Measurements from ENCODE around the gene ZNF800. TPM values are rescaled to one million over a fixed set of nuclear protein-coding genes. Genes with fewer than 3 reads are reported as not detected.

The ZNF800 gene
- total and polyA plus RNA-seq, 2 of the 8 experiments (the other 6 are each of a cell fraction or from before 2014, with no cell fraction given), result 1.0 to 6.5 TPM

DNA sequence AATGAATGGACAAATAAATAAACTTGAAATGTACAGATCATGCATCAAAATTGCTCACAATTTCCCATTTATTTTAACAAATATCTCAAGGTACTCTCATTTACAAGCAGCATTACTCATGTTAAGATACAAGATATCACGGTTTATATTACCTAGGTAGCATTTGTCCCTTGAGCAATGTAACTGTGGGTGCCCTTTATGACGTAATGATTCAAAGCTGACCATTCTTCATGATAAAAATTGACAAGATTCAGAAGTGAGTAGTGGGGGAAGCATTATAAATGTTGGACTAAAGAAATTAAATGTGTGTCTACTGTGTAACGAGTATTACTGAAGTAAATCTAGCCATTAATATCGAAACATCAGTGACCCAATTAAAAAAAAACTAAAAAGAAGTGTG, 71.5 kb downstream of the ZNF800 start:
- Histone ChIP-seq H3K36me3 (ENCODE audit: control insufficient read depth in 2 of 4, insufficient read depth in 4 of 4, low read length in 3 of 4) (no peaks in the 10 kb centered on the region), H3K23ac (ENCODE audit: insufficient read length) (no peak overlapping the region), H3K27me3 (replicated peaks in 1 of 4; ENCODE audit: control insufficient read depth in 3 of 4, extremely low read depth in 1 of 4, insufficient read depth in 3 of 4, low read length in 3 of 4) (no peaks in the 10 kb centered on the region), H4K5ac (ENCODE audit: insufficient read length, low read depth, low read length) (no peak overlapping the region), H3K56ac (replicated peaks; ENCODE audit: insufficient read length, low read depth, low read length) (no peak overlapping the region), H2AFZ (ENCODE audit: low read length) (no peak overlapping the region), H4K20me1 (replicated peaks in 1 of 2; ENCODE audit: control insufficient read depth in 1 of 2, insufficient read depth in 2 of 2, low read length in 2 of 2) (no peaks in the 10 kb centered on the region), H2BK20ac (ENCODE audit: low read length) (no peak overlapping the region), H2BK15ac (ENCODE audit: low read length) (no peak overlapping the region), H3K4me1 (replicated peaks in 1 of 4; ENCODE audit: control insufficient read depth in 3 of 4, insufficient read depth in 4 of 4, low read length in 3 of 4) (peaks cover 0 to 3% (median 0%) of the 10 kb centered on the region in 4 experiments; a peak in 1 of 7 replicates), H3K9ac (replicated peaks in 1 of 4; ENCODE audit: extremely low read depth in 1 of 4, low read depth in 3 of 4, low read length in 3 of 4) (no peak overlapping the region), H3K27ac (ENCODE audit: low read depth, low read length) (no peak overlapping the region), H4K91ac (replicated peaks; ENCODE audit: insufficient read length, low read length) (no peak overlapping the region), H3K18ac (ENCODE audit: extremely low read depth, low read length) (no peak overlapping the region), H3K14ac (ENCODE audit: insufficient read length) (no peak overlapping the region), H2BK5ac (ENCODE audit: low read depth, low read length) (no peak overlapping the region), H3K79me2 (ENCODE audit: control insufficient read depth in 1 of 2, insufficient read depth in 2 of 2, low read length in 2 of 2) (no peaks in the 10 kb centered on the region), H3K4me3 (ENCODE audit: extremely low read depth in 1 of 4, insufficient read depth in 2 of 4, low read depth in 3 of 4, low read length in 4 of 4) (no peak overlapping the region), H3K9me3 (ENCODE audit: insufficient read depth in 2 of 2, low read depth in 1 of 2, low read length in 1 of 2) (no peaks in the 10 kb centered on the region), H3K4me2 (ENCODE audit: insufficient read depth in 1 of 2, low read depth in 2 of 2, low read length in 2 of 2) (no peak overlapping the region), H3K23me2 (ENCODE audit: low read depth, low read length) (no peaks in the 10 kb centered on the region), H2BK12ac (ENCODE audit: low read depth, low read length) (no peak overlapping the region), H2AK5ac (ENCODE audit: low read depth, low read length) (no peak overlapping the region), H4K8ac (ENCODE audit: extremely low read depth, insufficient read depth, low read length) (no peak overlapping the region), H3K4ac (replicated peaks; ENCODE audit: insufficient read length, low read depth, low read length) (no peak overlapping the region), H2BK120ac (replicated peaks; ENCODE audit: low read depth, low read length) (no peak overlapping the region), H3K79me1 (ENCODE audit: low read depth, low read length) (no peaks in the 10 kb centered on the region)
- FAIRE-seq (no peak), DNase-seq (ENCODE audit: low read depth in 1 of 2, low spot score in 2 of 2) (no peak)
- ChIA-PET CTCF (ENCODE audit: partially characterized antibody) (interaction anchor here (0.6 to 4.9 kb wide), 4 partner anchors 12 to 34 kb away, joined by 3 to 25 read pairs (median 10); no protein-coding TSS in a partner anchor), POLR2A (ENCODE audit: partially characterized antibody) (no interaction called here)
- WGBS, 2 experiments (ENCODE audit: extremely low coverage in 1 of 2, insufficient coverage in 1 of 2, insufficient read length in 1 of 2, insufficient replicate concordance in 2 of 2, low coverage in 1 of 2, low lambda C conversion rate in 2 of 2, missing lambda C conversion rate in 1 of 2), result 92% methylated on average over 4 of the region's 4 CpGs; no CpG with 5 or more reads in 1 of the 2 experiments
- no peak for TF ChIP-seq TAF7 (optimal IDR thresholded peaks at IDR 0.05; ENCODE audit: borderline replicate concordance, low read depth, low read length)
- TF ChIP-seq GTF2F1 (IDR thresholded peaks at IDR 0.05; ENCODE audit: borderline replicate concordance, low read depth, low read length), result no peak
- TF ChIP-seq HDAC2 (IDR thresholded peaks at IDR 0.05; ENCODE audit: borderline replicate concordance in 1 of 2, low read depth in 2 of 2, low read length in 2 of 2), result no peak

Other genes with a start within 250 kb of the ZNF800 start
- gene GRM8, start 139.8 kb downstream of the ZNF800 start, total RNA-seq (2021; fragmentation: NEBNext Ultra II Directional; extraction: Animal tissue kit (Norgen Biotek cat#: 25700)), result 2.8 and 3.7 TPM in 2 replicates
- gene GRM8, start 139.8 kb downstream of the ZNF800 start, polyA plus RNA-seq (2011; rRNA removed), result 1.8 and 2.6 TPM in 2 replicates
- gene GCC1, start 192.9 kb upstream of the ZNF800 start, total RNA-seq (2021; fragmentation: NEBNext Ultra II Directional; extraction: Animal tissue kit (Norgen Biotek cat#: 25700)), result 14.7 and 15.0 TPM in 2 replicates
- gene GCC1, start 192.9 kb upstream of the ZNF800 start, polyA plus RNA-seq (2011; rRNA removed), result 3.3 and 4.6 TPM in 2 replicates
- 154 and 159 TPM in 2 replicates for gene ARF5, start 195.7 kb upstream of the ZNF800 start, total RNA-seq (2021; fragmentation: NEBNext Ultra II Directional; extraction: Animal tissue kit (Norgen Biotek cat#: 25700))
- 579 and 614 TPM in 2 replicates for gene ARF5, start 195.7 kb upstream of the ZNF800 start, polyA plus RNA-seq (2011; rRNA removed)
- 0.95 and 1.6 TPM in 2 replicates for gene FSCN3, start 201.0 kb upstream of the ZNF800 start, total RNA-seq (2021; fragmentation: NEBNext Ultra II Directional; extraction: Animal tissue kit (Norgen Biotek cat#: 25700))
- 0.45 and 0.78 TPM in 2 replicates for gene FSCN3, start 201.0 kb upstream of the ZNF800 start, polyA plus RNA-seq (2011; rRNA removed)
- gene PAX4, start 225.4 kb upstream of the ZNF800 start, total RNA-seq (2021; fragmentation: NEBNext Ultra II Directional; extraction: Animal tissue kit (Norgen Biotek cat#: 25700)), result not detected in 2 replicates
- 0.11 and 0.20 TPM in 2 replicates for gene PAX4, start 225.4 kb upstream of the ZNF800 start, polyA plus RNA-seq (2011; rRNA removed)